Measurements from ENCODE around the gene OGFOD3. TPM values are rescaled to one million over a fixed set of nuclear protein-coding genes. Genes with fewer than 3 reads are reported as not detected.

The OGFOD3 gene
- total and polyA plus RNA-seq, 9 of the 15 experiments (the other 6 are each of a cell fraction or from before 2014, with no cell fraction given), result 0.69 to 44.7 (median 18.9) TPM

GRCh38 chr17:82386881-82387704 lies 31.3 kb downstream of the OGFOD3 start (continued):
- TF ChIP-seq, protein P1, sequence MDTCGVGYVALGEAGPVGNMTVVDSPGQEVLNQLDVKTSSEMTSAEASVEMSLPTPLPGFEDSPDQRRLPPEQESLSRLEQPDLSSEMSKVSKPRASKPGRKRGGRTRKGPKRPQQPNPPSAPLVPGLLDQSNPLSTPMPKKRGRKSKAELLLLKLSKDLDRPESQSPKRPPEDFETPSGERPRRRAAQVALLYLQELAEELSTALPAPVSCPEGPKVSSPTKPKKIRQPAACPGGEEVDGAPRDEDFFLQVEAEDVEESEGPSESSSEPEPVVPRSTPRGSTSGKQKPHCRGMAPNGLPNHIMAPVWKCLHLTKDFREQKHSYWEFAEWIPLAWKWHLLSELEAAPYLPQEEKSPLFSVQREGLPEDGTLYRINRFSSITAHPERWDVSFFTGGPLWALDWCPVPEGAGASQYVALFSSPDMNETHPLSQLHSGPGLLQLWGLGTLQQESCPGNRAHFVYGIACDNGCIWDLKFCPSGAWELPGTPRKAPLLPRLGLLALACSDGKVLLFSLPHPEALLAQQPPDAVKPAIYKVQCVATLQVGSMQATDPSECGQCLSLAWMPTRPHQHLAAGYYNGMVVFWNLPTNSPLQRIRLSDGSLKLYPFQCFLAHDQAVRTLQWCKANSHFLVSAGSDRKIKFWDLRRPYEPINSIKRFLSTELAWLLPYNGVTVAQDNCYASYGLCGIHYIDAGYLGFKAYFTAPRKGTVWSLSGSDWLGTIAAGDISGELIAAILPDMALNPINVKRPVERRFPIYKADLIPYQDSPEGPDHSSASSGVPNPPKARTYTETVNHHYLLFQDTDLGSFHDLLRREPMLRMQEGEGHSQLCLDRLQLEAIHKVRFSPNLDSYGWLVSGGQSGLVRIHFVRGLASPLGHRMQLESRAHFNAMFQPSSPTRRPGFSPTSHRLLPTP (IDR thresholded peaks at IDR 0.05; ENCODE audit: borderline replicate concordance, extremely low read depth, insufficient read length), result no peak
- TF ChIP-seq, protein P2, sequence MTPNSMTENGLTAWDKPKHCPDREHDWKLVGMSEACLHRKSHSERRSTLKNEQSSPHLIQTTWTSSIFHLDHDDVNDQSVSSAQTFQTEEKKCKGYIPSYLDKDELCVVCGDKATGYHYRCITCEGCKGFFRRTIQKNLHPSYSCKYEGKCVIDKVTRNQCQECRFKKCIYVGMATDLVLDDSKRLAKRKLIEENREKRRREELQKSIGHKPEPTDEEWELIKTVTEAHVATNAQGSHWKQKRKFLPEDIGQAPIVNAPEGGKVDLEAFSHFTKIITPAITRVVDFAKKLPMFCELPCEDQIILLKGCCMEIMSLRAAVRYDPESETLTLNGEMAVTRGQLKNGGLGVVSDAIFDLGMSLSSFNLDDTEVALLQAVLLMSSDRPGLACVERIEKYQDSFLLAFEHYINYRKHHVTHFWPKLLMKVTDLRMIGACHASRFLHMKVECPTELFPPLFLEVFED (CRISPR knock-in tag; conservative IDR thresholded peaks at IDR 0.05), result no peak
- TF ChIP-seq ZNF583 (CRISPR knock-in tag; IDR thresholded peaks at IDR 0.05), result no peak

DNA sequence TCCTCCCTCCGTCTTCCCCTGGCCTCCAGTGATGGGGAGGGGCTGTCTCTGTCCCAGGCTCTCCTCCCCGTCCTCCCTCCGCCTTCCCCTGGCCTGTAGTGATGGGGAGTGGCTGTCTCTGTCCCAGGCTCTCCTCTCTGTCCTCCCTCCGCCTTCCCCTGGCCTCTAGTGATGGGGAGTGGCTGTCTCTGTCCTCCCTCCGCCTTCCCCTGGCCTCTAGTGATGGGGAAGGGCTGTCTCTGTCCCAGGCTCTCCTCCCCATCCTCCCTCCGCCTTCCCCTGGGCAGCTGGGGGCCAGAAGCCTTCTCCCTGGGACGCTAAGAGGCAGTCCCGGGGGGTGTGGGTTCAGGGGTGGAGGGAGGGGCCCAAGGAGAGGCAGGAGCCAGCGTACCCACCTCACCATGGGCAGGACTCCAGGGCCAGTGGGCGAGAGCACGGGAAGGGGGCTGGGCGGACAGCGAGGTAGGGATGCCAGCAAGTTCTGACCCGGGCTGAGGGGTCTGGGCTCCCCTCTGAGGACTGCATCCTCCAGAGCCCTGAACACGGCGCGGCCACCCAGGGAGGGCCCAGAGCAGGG lies 32.0 kb downstream of the OGFOD3 start:
- no peak for ATAC-seq
- no peak overlapping the region for H3K27ac ChIP-seq (ENCODE audit: extremely low read depth, low read depth, low read length)
- in situ Hi-C loops (cut with MboI), result no loop called here
- H3K4me2 ChIP-seq (ENCODE audit: insufficient read depth, low read length), result no peak overlapping the region
- ChIA-PET CTCF (ENCODE audit: low intra/inter-chr PET ratio) (no interaction called here), POLR2A (no interaction called here)
- no TSS peak for BruUV-seq (replicated peaks)
- peak overlapping the region in 1 of 2 experiments; percentile 89; a peak in 1 of 4 replicates for H3K9ac ChIP-seq (ENCODE audit: insufficient read depth in 1 of 2, low read depth in 2 of 2, low read length in 2 of 2)
- TF ChIP-seq ZNF165 (CRISPR knock-in tag; IDR thresholded peaks at IDR 0.05; ENCODE audit: borderline replicate concordance), result no peak
- no peak for TF ChIP-seq KLF6 (CRISPR knock-in tag; IDR thresholded peaks at IDR 0.05; ENCODE audit: borderline replicate concordance)
- TF ChIP-seq ZNF263 (CRISPR knock-in tag; IDR thresholded peaks at IDR 0.05; ENCODE audit: borderline replicate concordance), result peak; percentile 82; the same call in 1 of the 2 replicates
- TF ChIP-seq ZNF639 (CRISPR knock-in tag; conservative IDR thresholded peaks at IDR 0.05 in 1 of 2, IDR thresholded peaks at IDR 0.05 in 1 of 2), result no peak
- TF ChIP-seq ZSCAN29 (IDR thresholded peaks at IDR 0.05), result no peak
- intact Hi-C loops (cut with micrococcal nuclease), result no loop called here
- H2AFZ ChIP-seq (ENCODE audit: low read depth, low read length), result no peak overlapping the region
- no peak overlapping the region for H3K4me3 ChIP-seq
- peaks cover 0 to 7% of the 10 kb centered on the region in 2 experiments; a peak in 1 of 5 replicates for H3K27me3 ChIP-seq (ENCODE audit: control insufficient read depth in 2 of 2, insufficient read depth in 2 of 2, low read length in 2 of 2)
- 40% methylated on average over 5 of the region's 17 CpGs for WGBS (ENCODE audit: insufficient coverage, low coverage, missing lambda C conversion rate)
- no peaks in the 10 kb centered on the region for H4K20me1 ChIP-seq (replicated peaks; ENCODE audit: control insufficient read depth, insufficient read depth, low read length)
- H3K9me3 ChIP-seq (replicated peaks; ENCODE audit: control insufficient read depth, insufficient read depth, low read depth, low read length), result no peaks in the 10 kb centered on the region
- no peaks in the 10 kb centered on the region for H3K9me1 ChIP-seq (ENCODE audit: control insufficient read depth, insufficient read depth, low read length)
- no peak for FAIRE-seq
- H3K79me2 ChIP-seq (ENCODE audit: control insufficient read depth, insufficient read depth, low read length), result no peaks in the 10 kb centered on the region
- H3K4me1 ChIP-seq (replicated peaks in 1 of 2; ENCODE audit: control insufficient read depth in 2 of 2, insufficient read depth in 2 of 2, low read length in 2 of 2), result peaks cover 0 to 67% of the 10 kb centered on the region in 2 experiments; a peak in 3 of 5 replicates
- H3K36me3 ChIP-seq (ENCODE audit: control insufficient read depth, insufficient read depth, low read length), result no peaks in the 10 kb centered on the region
- no peak for DNase-seq (ENCODE audit: extremely low read depth in 1 of 4, low spot score in 3 of 4)
